MCF 10A (cell line): ENCODE data around the gene FAM151A. TPM values are rescaled to one million over a fixed set of nuclear protein-coding genes. Genes with fewer than 3 reads are reported as not detected.

Experiments
- BruUV-seq: library from RNA; stranded (reverse); fragments of 400-500 nt; replicated peaks from 2 replicates; lab custom pipeline; 2021; lab: Mats Ljungman, UMichigan
- CTCF ChIA-PET: fragments of 300-600 bp; sonication (Branson Sonifier 250); formaldehyde crosslinking; extraction: SDS; loops from one replicate; lab custom pipeline; 2021; ENCODE audit warnings: antibody characterized with exemption, inconsistent platforms; lab: Yijun Ruan, JAX
- POLR2A ChIA-PET: fragments of 300-600, 350-650 bp; sonication (Branson Sonifier 250); formaldehyde crosslinking; extraction: SDS; loops from one replicate; lab custom pipeline; 2020; ENCODE audit warnings: antibody characterized with exemption, inconsistent platforms; lab: Yijun Ruan, JAX
- DNase-seq: peaks from one replicate; pipeline ENCODE4 v3.0.0-alpha.2; 2018; ENCODE audit not compliant: unreplicated experiment
- H3K27ac Mint-ChIP-seq: one replicate; pipeline ENCODE4 v1.8.0; 2022; ENCODE audit warnings: mild to moderate bottlenecking, low read depth, mixed read lengths; ENCODE audit not compliant: unreplicated experiment
- H3K27me3 Mint-ChIP-seq: one replicate; pipeline ENCODE4 v1.8.0; 2022; ENCODE audit warnings: mixed read lengths; ENCODE audit not compliant: insufficient read depth, unreplicated experiment
- H3K36me3 Mint-ChIP-seq: one replicate; pipeline ENCODE4 v1.8.0; 2022; ENCODE audit warnings: mild to moderate bottlenecking, moderate library complexity, mixed read lengths; ENCODE audit not compliant: insufficient read depth, unreplicated experiment
- H3K4me1 Mint-ChIP-seq: one replicate; pipeline ENCODE4 v1.8.0; 2022; ENCODE audit warnings: mixed read lengths; ENCODE audit not compliant: insufficient read depth, unreplicated experiment
- H3K4me3 Mint-ChIP-seq: one replicate; pipeline ENCODE4 v1.8.0; 2022; ENCODE audit warnings: mild to moderate bottlenecking, moderate library complexity, mixed read lengths; ENCODE audit not compliant: unreplicated experiment
- H3K9me3 Mint-ChIP-seq: one replicate; pipeline ENCODE4 v1.8.0; 2022; ENCODE audit warnings: mixed read lengths; ENCODE audit not compliant: unreplicated experiment
- CTCF ChIP-seq: fragments of 200-600 bp; IDR thresholded peaks from one replicate; pipeline ENCODE4 v1.8.0; 2022; ENCODE audit warnings: antibody characterized with exemption, mild to moderate bottlenecking; ENCODE audit not compliant: unreplicated experiment
- intact Hi-C: fragments of 100-400 bp; cut with micrococcal nuclease; formaldehyde crosslinking; loops from 2 replicates; pipeline ENCODE4 v1.14.1; 2022
- total RNA-seq: library from RNA; stranded (reverse); gene quantifications from 2 replicates; pipeline ENCODE4 v1.2.3, GENCODE V29; 2022

Gene FAM151A
- total RNA-seq, 1 experiment from 2014 or later = not detected

DNA sequence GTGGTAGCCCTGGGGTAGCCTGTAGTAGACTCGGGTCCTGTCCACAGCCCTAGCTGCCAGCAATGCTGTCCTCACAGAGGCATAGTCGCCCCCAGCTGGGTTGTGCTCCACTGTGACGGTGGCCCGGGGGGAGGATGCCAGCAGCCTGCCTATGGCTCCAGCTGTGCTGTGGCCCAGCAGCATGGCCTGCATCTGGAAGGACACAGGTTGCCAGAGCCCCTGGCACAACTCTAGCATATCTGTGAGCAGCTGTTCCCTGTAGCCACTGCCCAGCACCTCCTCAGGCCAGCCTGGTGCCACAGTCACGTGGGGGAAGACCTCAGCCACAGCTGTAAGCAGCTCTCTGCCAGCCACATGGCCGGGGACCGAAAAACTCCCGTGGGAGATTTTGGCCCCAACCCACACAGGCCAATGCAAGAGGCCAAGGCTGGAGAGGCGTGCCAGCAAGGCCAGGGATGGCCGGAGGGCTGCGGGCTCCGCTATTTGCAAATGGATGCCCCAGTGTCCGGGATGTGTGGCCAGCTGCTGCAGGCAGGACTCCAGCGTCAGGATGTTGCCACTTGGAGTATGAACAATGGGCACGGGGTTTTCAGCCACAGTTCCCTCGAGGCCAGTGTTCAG, 13.9 kb downstream of the FAM151A start:
- H3K9me3 Mint-ChIP-seq = no peaks in the 10 kb centered on the region
- intact Hi-C loops = no loop called here
- no peaks in the 10 kb centered on the region for H3K36me3 Mint-ChIP-seq
- POLR2A ChIA-PET = no interaction called here
- H3K27me3 Mint-ChIP-seq = no peaks in the 10 kb centered on the region
- BruUV-seq = no TSS peak
- CTCF ChIA-PET = interaction anchor here (0.6 kb wide), 1 partner anchor 22 kb away, joined by 4 read pairs; no protein-coding TSS in a partner anchor
- TF ChIP-seq CTCF = no peak
- no peak overlapping the region for H3K27ac Mint-ChIP-seq
- no peak overlapping the region for H3K4me3 Mint-ChIP-seq
- H3K4me1 Mint-ChIP-seq = peaks cover 4% of the 10 kb centered on the region
- no peak for DNase-seq

DNA sequence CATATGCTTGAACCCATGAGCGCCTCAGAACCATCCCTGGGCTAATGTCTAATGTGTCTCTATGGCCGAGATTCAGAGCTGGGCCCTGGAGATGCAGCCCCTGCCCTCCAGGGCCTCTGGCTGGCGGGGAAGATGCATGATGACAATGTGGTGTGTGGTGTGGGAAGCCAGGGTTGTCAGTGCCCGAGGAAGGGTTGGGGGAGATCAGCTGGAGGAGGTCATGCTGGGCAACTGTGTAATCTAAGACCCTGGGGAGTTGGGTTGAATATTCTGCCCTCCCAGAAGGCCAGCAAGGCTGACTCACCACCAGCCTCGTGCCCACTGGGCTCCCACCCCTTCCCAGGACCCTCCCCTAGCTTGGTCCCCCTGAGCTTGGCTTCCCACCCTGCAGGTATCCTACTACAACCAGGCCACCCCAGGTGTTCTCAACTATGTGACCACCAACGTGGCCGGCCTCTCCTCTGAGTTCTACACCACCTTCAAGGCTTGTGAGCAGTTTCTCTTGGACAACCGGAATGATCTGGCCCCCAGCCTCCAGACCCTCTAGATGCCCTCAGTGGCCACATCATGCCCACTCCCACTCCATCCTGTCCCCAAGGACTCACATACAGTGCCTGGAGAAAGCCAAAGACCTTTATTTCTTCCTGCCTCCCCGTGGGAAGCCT, 14.6 kb downstream of the FAM151A start:
- TF ChIP-seq CTCF = no peak
- intact Hi-C loops = no loop called here
- H3K27ac Mint-ChIP-seq = no peak overlapping the region
- peaks cover 4% of the 10 kb centered on the region for H3K4me1 Mint-ChIP-seq
- no TSS peak for BruUV-seq
- CTCF ChIA-PET = interaction anchor here (0.5 kb wide), 1 partner anchor 63 kb away, joined by 3 read pairs; no protein-coding TSS in a partner anchor
- POLR2A ChIA-PET = no interaction called here
- no peaks in the 10 kb centered on the region for H3K36me3 Mint-ChIP-seq
- no peaks in the 10 kb centered on the region for H3K9me3 Mint-ChIP-seq
- no peak overlapping the region for H3K4me3 Mint-ChIP-seq
- DNase-seq = no peak
- H3K27me3 Mint-ChIP-seq = no peaks in the 10 kb centered on the region

DNA sequence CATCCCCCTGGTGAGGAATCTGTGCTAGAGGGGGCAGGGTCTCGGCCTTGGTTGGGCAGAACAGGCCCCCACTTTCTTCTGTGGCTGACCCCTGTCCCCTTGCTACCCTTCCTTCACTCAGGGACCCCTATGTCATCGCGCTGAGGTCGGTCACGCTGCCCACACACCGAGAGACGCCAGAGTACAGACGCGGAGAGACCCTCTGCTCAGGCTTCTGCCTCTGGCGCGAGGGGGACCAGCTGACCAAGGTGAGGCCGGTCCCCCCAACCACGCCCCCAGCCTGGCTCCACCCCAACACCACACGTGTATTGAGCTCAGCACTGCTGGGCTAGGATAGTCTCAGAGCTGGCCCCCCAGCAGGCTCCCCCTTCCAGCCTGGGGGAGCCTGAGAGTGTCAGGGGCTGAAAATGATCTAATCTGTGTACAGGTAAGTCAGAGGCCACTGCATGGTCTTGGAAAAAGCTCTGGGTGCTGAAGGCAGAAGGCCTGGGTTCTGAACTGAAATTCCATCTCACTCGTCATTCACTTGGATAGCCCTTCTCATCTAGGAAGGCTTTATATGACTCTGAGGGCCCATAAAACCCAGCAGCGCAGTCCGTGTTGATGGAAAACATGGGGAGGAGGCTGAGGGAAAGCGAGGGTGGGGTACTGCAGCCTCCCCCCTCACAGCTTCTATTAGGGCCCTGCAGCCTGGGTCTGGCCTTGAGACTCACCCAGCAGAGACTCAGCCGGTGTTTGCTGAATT, 15.3 kb downstream of the FAM151A start:
- no TSS peak for BruUV-seq
- no peak overlapping the region for H3K27ac Mint-ChIP-seq
- intact Hi-C loops = no loop called here
- POLR2A ChIA-PET = no interaction called here
- no peaks in the 10 kb centered on the region for H3K27me3 Mint-ChIP-seq
- H3K4me3 Mint-ChIP-seq = no peak overlapping the region
- CTCF ChIA-PET = interaction anchor here (0.5 kb wide), 1 partner anchor 64 kb away, joined by 3 read pairs; no protein-coding TSS in a partner anchor
- peaks cover 1% of the 10 kb centered on the region for H3K36me3 Mint-ChIP-seq
- DNase-seq = no peak
- H3K4me1 Mint-ChIP-seq = peaks cover 4% of the 10 kb centered on the region
- TF ChIP-seq CTCF = no peak
- no peaks in the 10 kb centered on the region for H3K9me3 Mint-ChIP-seq

DNA sequence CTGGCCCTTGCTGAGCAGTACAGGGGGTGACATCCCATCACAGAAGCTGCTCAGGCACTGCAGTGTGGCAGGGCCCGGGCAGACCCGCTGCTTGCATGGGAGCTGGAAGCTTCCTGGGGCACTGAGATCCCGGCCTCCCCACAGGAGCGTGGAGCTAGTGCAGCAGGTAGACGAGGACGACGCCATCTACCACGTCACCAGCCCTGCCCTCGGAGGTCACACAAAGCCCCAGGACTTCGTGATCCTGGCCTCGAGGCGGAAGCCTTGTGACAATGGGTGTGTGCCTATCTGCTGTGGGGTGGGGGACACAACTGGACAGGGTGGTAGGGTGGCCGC, 16.4 kb downstream of the FAM151A start:
- DNase-seq = no peak
- ChIA-PET CTCF (no interaction called here), POLR2A (no interaction called here)
- no peak overlapping the region for H3K4me3 Mint-ChIP-seq
- peaks cover 4% of the 10 kb centered on the region for H3K4me1 Mint-ChIP-seq
- TF ChIP-seq CTCF = no peak
- no peaks in the 10 kb centered on the region for H3K9me3 Mint-ChIP-seq
- H3K27ac Mint-ChIP-seq = no peak overlapping the region
- BruUV-seq = no TSS peak
- intact Hi-C loops = no loop called here
- no peaks in the 10 kb centered on the region for H3K27me3 Mint-ChIP-seq
- peaks cover 9% of the 10 kb centered on the region for H3K36me3 Mint-ChIP-seq
